Hepatic stellate cell (primary cell): Measurements from ENCODE around the gene LRFN5.

Experiments used
- DNase-seq: peaks from one replicate; pipeline ENCODE4 v3.0.0; 2011; ENCODE audit warnings: low spot score

Gene LRFN5

GRCh38 chr14:41773536-41774279, 167.0 kb downstream of the LRFN5 start:
- DNase-seq, result no peak

DNA sequence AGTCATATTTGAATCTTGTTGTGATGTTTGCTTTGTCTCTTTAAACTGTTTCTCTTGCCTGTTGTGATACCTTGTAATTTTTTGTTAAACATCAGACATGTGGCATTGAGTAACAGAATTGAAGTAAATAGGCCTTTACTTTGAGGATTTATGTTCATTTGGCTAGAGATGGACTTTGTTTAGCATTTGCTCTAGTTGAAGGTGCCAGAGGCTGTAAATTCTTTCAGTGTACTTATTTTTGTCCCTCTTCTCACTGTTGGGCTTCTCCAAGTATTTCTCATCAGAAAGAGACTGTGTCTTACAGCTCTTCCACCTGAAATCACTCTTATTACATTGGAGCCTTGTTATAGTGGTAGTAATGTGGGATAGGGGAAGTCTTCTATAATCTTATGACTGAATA, 175.8 kb downstream of the LRFN5 start:
- DNase-seq, result no peak

- DNase-seq, result no peak
These were observed 176.7 kb downstream of the LRFN5 start for GRCh38 chr14:41783403-41783802.

GRCh38 chr14:41785696-41786095, 179.0 kb downstream of the LRFN5 start:
- no peak for DNase-seq

GRCh38 chr14:41799817-41800216, 193.1 kb downstream of the LRFN5 start:
- no peak for DNase-seq

DNA sequence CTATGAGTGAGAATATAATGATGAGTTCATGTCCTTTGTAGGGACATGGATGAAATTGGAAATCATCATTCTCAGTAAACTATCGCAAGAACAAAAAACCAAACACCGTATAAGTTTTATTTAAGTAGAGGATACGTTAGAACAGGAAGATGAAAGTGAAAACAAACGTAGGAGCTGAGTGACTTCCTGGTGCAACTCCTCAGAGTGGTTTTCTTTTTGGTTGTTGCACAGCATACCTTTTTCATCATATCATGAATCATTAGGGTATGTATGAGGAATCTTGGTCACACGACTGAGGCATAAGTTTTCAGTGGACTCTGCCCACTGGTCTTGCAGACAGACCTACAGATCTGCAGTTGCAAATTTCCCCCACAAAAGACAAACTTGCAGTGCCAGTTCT, 199.0 kb downstream of the LRFN5 start:
- no peak for DNase-seq

- DNase-seq, result no peak
These were observed 199.8 kb downstream of the LRFN5 start for GRCh38 chr14:41806366-41806975.

- DNase-seq, result no peak
These were observed 203.7 kb downstream of the LRFN5 start for GRCh38 chr14:41810362-41810761.

DNA sequence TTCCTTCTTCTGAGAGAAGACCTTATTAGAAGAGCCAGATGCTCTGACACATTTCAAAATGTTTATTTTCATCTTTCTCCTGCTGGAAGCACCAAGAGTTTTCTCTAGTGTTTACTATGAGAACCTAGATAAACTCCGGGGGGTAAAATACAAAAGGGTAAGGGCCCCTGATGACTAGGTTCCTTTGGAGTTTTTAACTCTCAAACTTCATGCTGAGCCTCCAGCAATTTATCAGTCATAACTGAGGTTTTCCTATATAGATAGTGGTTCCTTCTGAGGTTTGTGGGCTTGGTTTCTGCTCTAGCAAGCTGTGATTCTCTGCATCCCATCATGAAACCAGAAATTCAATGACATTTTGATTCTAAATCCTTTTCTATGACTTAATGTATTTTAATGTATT, 210.9 kb downstream of the LRFN5 start:
- DNase-seq, result no peak

DNA sequence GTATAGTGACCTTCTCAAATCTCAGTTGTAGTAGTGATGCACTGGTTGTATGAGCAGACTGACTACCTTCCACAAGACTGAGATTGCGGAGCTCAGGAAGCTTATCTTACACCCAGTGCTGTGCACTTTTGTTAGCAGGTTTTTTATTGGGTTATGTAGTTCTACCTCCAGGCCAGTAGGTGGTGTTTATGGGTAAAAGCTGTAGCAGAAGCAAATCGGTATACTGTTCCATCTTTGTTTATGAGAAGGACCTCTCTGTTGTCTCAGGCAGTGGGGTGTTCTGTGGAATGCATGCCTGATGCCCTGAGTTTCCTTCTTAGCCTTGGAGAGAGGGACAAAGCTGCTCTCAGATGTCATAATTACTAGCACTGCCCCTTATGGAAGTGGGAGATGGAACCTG, 217.8 kb downstream of the LRFN5 start:
- DNase-seq, result no peak

GRCh38 chr14:41825622-41826021, 218.9 kb downstream of the LRFN5 start:
- no peak for DNase-seq

GRCh38 chr14:41830714-41831406, 224.2 kb downstream of the LRFN5 start:
- DNase-seq, result no peak

DNA sequence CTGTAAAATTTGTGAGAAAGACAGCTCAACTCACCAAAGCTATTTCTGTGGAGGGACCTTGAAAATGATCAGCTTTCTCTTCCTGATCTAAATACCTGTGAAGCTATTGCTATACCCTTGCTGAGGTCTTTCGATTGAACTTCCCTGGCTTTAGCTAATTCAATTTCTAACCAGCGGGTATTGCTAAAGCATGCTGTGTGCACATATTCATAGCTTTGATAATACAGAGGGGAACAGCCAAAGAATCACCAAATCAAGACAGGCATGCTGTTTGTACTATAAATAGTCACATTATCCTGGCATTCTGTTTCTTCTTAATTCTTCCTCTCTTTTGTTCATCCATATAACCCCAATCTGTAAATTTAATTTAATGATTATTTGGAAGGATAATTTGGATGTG, 233.0 kb downstream of the LRFN5 start:
- DNase-seq, result no peak

DNA sequence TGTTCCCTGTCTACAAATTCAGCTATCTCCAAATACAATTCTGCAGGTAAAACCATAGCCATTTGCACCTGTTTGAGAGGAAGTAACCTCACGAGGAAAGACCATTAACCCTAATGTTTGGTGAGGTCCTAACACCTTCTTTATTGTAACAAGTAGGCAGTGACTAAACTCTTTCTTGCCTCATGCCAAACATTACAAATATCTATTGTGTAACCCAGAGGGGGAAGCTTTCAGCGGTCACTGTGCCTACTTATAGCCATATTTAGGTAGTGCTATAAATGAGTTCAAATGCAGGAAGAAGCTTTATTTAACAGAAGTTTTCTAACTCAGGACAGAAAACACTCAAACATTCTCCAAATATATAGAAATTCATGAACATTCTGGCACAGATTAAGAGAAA, 252.7 kb downstream of the LRFN5 start:
- DNase-seq, result no peak

- no peak for DNase-seq
These were observed 253.9 kb downstream of the LRFN5 start for GRCh38 chr14:41860586-41860985.

DNA sequence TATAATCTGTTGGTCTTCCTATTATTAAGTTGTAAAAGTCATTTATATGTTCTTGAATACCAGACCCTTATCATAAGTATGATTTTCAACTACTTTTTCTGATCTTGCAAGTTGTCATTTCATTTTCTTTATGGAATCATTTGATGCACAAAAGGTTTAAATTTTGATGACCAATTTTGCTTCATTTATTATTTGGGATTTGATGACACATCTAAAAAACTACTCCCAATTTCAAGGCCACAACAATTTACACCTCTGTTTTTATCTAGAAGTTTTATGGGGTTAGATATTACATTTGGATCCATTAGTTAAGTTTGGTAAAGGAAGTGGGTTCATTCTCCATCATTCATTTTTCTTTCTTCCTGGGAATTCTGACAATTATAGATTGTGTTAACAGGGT, 259.2 kb downstream of the LRFN5 start:
- DNase-seq, result no peak

GRCh38 chr14:41868396-41868795, 261.7 kb downstream of the LRFN5 start:
- DNase-seq, result no peak

DNA sequence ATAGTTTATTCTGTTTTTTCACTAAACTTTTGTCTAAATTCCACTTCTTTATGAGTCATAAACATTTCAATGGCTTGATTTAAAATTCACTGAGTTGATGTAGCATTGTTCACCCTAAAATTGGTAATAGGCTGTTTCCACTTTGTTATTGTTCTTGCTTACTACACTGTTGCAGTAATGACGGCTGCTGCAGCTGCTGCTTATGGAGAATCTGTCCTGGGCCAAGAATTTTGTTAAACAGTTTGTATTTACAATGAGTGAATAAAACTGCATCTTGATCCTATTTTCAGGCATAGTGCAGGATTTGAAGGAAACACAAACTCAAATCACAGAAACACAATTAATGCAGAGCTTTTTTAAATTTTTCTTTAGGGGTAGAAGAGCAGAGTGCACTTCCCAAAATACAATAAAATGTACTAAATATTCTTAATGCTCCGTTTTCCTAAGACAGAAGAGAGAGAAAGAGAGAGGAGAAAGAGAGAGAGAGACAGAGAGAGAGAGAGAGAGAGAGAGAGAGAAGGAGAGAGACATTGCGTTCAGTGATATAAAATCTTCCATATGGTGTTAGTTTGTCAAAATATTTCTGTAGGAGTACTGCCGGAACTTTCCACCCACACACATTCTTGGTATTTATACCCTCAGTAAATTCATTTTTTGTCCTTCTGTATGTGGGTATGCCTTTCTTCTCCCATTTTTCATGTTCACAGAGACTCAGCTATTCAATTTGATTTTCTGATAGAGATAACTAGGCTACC, 266.4 kb downstream of the LRFN5 start:
- no peak for DNase-seq

- DNase-seq, result no peak
These were observed 267.1 kb downstream of the LRFN5 start for GRCh38 chr14:41873686-41874317.

DNA sequence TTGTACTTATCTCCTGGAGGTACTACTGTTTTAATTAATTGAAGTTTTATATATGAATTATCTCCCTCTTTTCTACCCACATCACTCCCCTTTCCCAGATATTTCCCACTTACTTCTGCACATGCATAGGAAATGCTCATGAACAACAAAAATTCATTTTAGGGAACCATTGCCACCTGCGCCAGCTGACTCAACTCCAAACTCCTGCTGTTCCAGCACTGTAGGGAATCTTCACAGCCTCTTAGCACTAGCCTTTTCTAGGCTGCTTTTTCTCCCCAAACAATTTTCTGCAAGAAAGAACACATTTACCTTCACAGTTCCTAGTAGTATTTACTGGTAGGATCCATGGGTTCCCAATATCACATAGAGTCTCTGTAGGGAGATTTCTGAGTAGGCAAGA, 268.4 kb downstream of the LRFN5 start:
- no peak for DNase-seq

DNA sequence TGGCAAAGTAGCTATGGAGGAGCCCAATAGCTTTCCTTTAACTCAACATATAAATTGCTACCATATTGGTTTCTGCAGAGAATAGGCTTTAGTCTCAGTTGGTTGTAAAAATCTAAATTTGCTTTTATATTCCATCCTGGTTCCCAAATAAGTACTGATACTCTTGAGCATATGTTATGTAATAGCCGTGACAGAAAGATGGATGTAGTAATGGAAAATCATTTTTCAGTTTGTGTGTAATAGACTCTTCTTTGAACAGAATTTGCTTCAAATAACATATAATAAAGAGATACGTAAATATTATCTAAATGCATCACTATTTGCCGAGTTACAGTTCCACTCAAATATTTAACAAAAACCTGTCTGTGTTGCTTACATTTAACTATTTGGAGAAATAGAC, 271.6 kb downstream of the LRFN5 start:
- no peak for DNase-seq

- DNase-seq, result no peak
These were observed 284.9 kb downstream of the LRFN5 start for GRCh38 chr14:41891624-41892023.
